ENCODE results near the gene SPDYE3. TPM values are rescaled to one million over a fixed set of nuclear protein-coding genes. Genes with fewer than 3 reads are reported as not detected.
"Not testable (repeated sequence)": the region's sequence is repeated elsewhere in the genome, so short reads cannot be mapped to it uniquely, and the experiment has no call there.

SPDYE3 gene
- total RNA-seq, 1 experiment from 2014 or later = not detected

GRCh38 chr7:100271716-100272537, 35.6 kb upstream of the SPDYE3 start:
- Histone ChIP-seq H2AFZ (ENCODE audit: low read length) (no peak overlapping the region), H3K79me2 (ENCODE audit: insufficient read depth, low read length) (no peaks in the 10 kb centered on the region; the same call in 1 of the 2 replicates), H4K8ac (replicated peaks; ENCODE audit: insufficient read length, low read depth, low read length) (no peak overlapping the region), H3K56ac (ENCODE audit: insufficient read length, low read depth, low read length) (no peak overlapping the region), H3T11ph (ENCODE audit: low read length) (no peak overlapping the region), H2BK15ac (ENCODE audit: low read depth, low read length) (no peak overlapping the region), H4K91ac (ENCODE audit: insufficient read length, low read depth, low read length) (no peak overlapping the region), H3K4ac (ENCODE audit: low read depth, low read length) (no peak overlapping the region), H2BK120ac (ENCODE audit: low read depth, low read length, poor library complexity, severe bottlenecking) (no peak overlapping the region), H3K14ac (ENCODE audit: insufficient read depth, low read length) (peak overlapping the region; percentile 39; the same call in 1 of the 2 replicates), H2BK12ac (ENCODE audit: insufficient read length, low read depth, low read length) (no peak overlapping the region), H4K5ac (ENCODE audit: insufficient read length, low read depth, low read length) (no peak overlapping the region), H3K9me3 (ENCODE audit: control insufficient read depth, low read depth, low read length) (no peaks in the 10 kb centered on the region), H3K27ac (ENCODE audit: insufficient read length, low read depth, low read length) (no peak overlapping the region), H3K4me1 (ENCODE audit: insufficient read depth, low read length) (no peaks in the 10 kb centered on the region; the same call in 1 of the 2 replicates), H3K9ac (ENCODE audit: extremely low read depth, insufficient read length, low read length) (no peak overlapping the region), H3K23me2 (ENCODE audit: insufficient read length, low read depth, low read length, poor library complexity, severe bottlenecking) (peaks cover 5% of the 10 kb centered on the region), H2BK5ac (ENCODE audit: insufficient read length, low read length) (no peak overlapping the region), H2AK5ac (ENCODE audit: insufficient read length, low read length) (no peak overlapping the region), H4K20me1 (ENCODE audit: control insufficient read depth, insufficient read depth, insufficient read length) (no peaks in the 10 kb centered on the region), H3K4me2 (ENCODE audit: insufficient read depth, insufficient read length, low read length) (peak overlapping the region; percentile 50), H3K18ac (ENCODE audit: insufficient read length, low read depth, low read length) (no peak overlapping the region), H3K23ac (ENCODE audit: insufficient read length, low read depth, low read length) (no peak overlapping the region), H3K27me3 (ENCODE audit: insufficient read depth, low read length) (no peaks in the 10 kb centered on the region), H3K79me1 (ENCODE audit: insufficient read depth, low read depth, low read length, poor library complexity, severe bottlenecking) (no peaks in the 10 kb centered on the region), H2BK20ac (ENCODE audit: low read depth, low read length, poor library complexity, severe bottlenecking) (no peak overlapping the region)
- Mint-ChIP-seq H3K9me3 (no peaks in the 10 kb centered on the region), H3K4me1 (peaks cover 22 to 38% of the 10 kb centered on the region in 2 experiments), H3K36me3 (ENCODE audit: insufficient read depth in 1 of 3, low read depth in 3 of 3) (peaks cover 0 to 6% (median 1%) of the 10 kb centered on the region in 3 experiments; a peak in 3 of 7 replicates), H3K27me3 (ENCODE audit: low read depth) (peaks cover 6% of the 10 kb centered on the region), H3K27ac (peak overlapping the region in 1 of 3 experiments; percentile 87; a peak in 2 of 7 replicates), H3K4me3 (peak overlapping the region; percentile 79 to 95)
- WGBS (ENCODE audit: extremely low coverage, insufficient read length, low lambda C conversion rate) = no CpG with 5 or more reads among the region's 101 CpGs
- DNase-seq = peak; percentile 98
- TF ChIP-seq CTCF (conservative IDR thresholded peaks at IDR 0.05) = peak; percentile 34; the same call in 2 of the 3 replicates

- not testable (repeated sequence) for H3K27me3 ChIP-seq (ENCODE audit: insufficient read depth, low read length); H3K27ac ChIP-seq (ENCODE audit: insufficient read length, low read depth, low read length); H3K9ac ChIP-seq (ENCODE audit: extremely low read depth, insufficient read length, low read length); H2AK5ac ChIP-seq (ENCODE audit: insufficient read length, low read length); H2BK5ac ChIP-seq (ENCODE audit: insufficient read length, low read length); H3K14ac ChIP-seq (ENCODE audit: insufficient read depth, low read length); H3K79me1 ChIP-seq (ENCODE audit: insufficient read depth, low read depth, low read length, poor library complexity, severe bottlenecking); H3K36me3 Mint-ChIP-seq (ENCODE audit: insufficient read depth in 1 of 3, low read depth in 3 of 3); H4K5ac ChIP-seq (ENCODE audit: insufficient read length, low read depth, low read length); DNase-seq; H4K20me1 ChIP-seq (ENCODE audit: control insufficient read depth, insufficient read depth, insufficient read length); H2BK12ac ChIP-seq (ENCODE audit: insufficient read length, low read depth, low read length); H3K23ac ChIP-seq (ENCODE audit: insufficient read length, low read depth, low read length); H4K8ac ChIP-seq (replicated peaks; ENCODE audit: insufficient read length, low read depth, low read length); H2BK15ac ChIP-seq (ENCODE audit: low read depth, low read length); H2BK20ac ChIP-seq (ENCODE audit: low read depth, low read length, poor library complexity, severe bottlenecking); H2BK120ac ChIP-seq (ENCODE audit: low read depth, low read length, poor library complexity, severe bottlenecking); H3K56ac ChIP-seq (ENCODE audit: insufficient read length, low read depth, low read length); H3K18ac ChIP-seq (ENCODE audit: insufficient read length, low read depth, low read length); H3K23me2 ChIP-seq (ENCODE audit: insufficient read length, low read depth, low read length, poor library complexity, severe bottlenecking); H3K27me3 Mint-ChIP-seq (ENCODE audit: low read depth); H4K91ac ChIP-seq (ENCODE audit: insufficient read length, low read depth, low read length); H3K9me3 Mint-ChIP-seq; H3K4me1 ChIP-seq (ENCODE audit: insufficient read depth, low read length); H3K4ac ChIP-seq (ENCODE audit: low read depth, low read length); H2AFZ ChIP-seq (ENCODE audit: low read length); H3T11ph ChIP-seq (ENCODE audit: low read length); H3K79me2 ChIP-seq (ENCODE audit: insufficient read depth, low read length); H3K9me3 ChIP-seq (ENCODE audit: control insufficient read depth, low read depth, low read length)
- peak overlapping the region; percentile 50 for H3K4me2 ChIP-seq (ENCODE audit: insufficient read depth, insufficient read length, low read length)
- Mint-ChIP-seq H3K27ac (peak overlapping the region; percentile 63 to 87 (median 74); a peak in 3 of 7 replicates), H3K4me1 (peaks cover 20 to 35% of the 10 kb centered on the region in 2 experiments), H3K4me3 (peak overlapping the region; percentile 71 to 83)
- no CpG with 5 or more reads among the region's 11 CpGs for WGBS (ENCODE audit: extremely low coverage, insufficient read length, low lambda C conversion rate)
Measured at GRCh38 chr7:100272538-100272902, 35.0 kb upstream of the SPDYE3 start.

Data from H9 (cell line).